Measurements from ENCODE around the gene CDKAL1. TPM values are rescaled to one million over a fixed set of nuclear protein-coding genes. Genes with fewer than 3 reads are reported as not detected.

CDKAL1 gene
- total and polyA plus RNA-seq, 9 of the 15 experiments (the other 6 are each of a cell fraction or from before 2014, with no cell fraction given): 11.2 to 36.3 (median 20.1) TPM

- TF ChIP-seq E2F3 (CRISPR knock-in tag; IDR thresholded peaks at IDR 0.05) (no peak), CREB1 (IDR thresholded peaks at IDR 0.05) (peak; percentile 55; the same call in 1 of the 2 replicates), CREB1 (CRISPR knock-in tag; IDR thresholded peaks at IDR 0.05) (no peak), CBX3 (IDR thresholded peaks at IDR 0.05; ENCODE audit: borderline replicate concordance in 1 of 2, low read length in 2 of 2) (peak in 1 of 2 experiments; percentile 84; a peak in 2 of 3 replicates), SMAD3 (CRISPR knock-in tag; conservative IDR thresholded peaks at IDR 0.05) (peak; percentile 51; the same call in 1 of the 2 replicates), ZNF764 (CRISPR knock-in tag; IDR thresholded peaks at IDR 0.05; ENCODE audit: low read depth) (no peak), ZNF197 (CRISPR knock-in tag; IDR thresholded peaks at IDR 0.05; ENCODE audit: low read depth) (0 out of 2 replicates have a peak, but pooled peaks have one; percentile 49), U2AF1 (optimal IDR thresholded peaks at IDR 0.05; ENCODE audit: low read depth, low read length) (no peak), CTBP1 (IDR thresholded peaks at IDR 0.05; ENCODE audit: borderline replicate concordance) (peak; percentile 76; the same call in 1 of the 2 replicates), ERF (CRISPR knock-in tag; IDR thresholded peaks at IDR 0.05) (no peak), BHLHE40 (IDR thresholded peaks at IDR 0.05; ENCODE audit: low read length) (peak; percentile 66; the same call in 1 of the 2 replicates), DMBX1 (CRISPR knock-in tag; IDR thresholded peaks at IDR 0.05; ENCODE audit: borderline replicate concordance) (peak; percentile 67; the same call in 1 of the 2 replicates), ELF2 (CRISPR knock-in tag; IDR thresholded peaks at IDR 0.05) (no peak), ETV1 (tag; conservative IDR thresholded peaks at IDR 0.05; ENCODE audit: low read depth) (no peak), KAT7 (CRISPR knock-in tag; IDR thresholded peaks at IDR 0.05; ENCODE audit: borderline replicate concordance) (no peak), ZNF184 (CRISPR knock-in tag; IDR thresholded peaks at IDR 0.05) (no peak), DLX4 (CRISPR knock-in tag; IDR thresholded peaks at IDR 0.05) (no peak), POLR2H (tag; IDR thresholded peaks at IDR 0.05; ENCODE audit: low read depth) (no peak), NCOA1 (IDR thresholded peaks at IDR 0.05; ENCODE audit: low read depth) (peak; percentile 82), SIN3A (IDR thresholded peaks at IDR 0.05; ENCODE audit: borderline replicate concordance in 2 of 2, control insufficient read depth in 1 of 2, low read depth in 2 of 2, low read length in 2 of 2) (no peak)
- TF ChIP-seq, protein P1, sequence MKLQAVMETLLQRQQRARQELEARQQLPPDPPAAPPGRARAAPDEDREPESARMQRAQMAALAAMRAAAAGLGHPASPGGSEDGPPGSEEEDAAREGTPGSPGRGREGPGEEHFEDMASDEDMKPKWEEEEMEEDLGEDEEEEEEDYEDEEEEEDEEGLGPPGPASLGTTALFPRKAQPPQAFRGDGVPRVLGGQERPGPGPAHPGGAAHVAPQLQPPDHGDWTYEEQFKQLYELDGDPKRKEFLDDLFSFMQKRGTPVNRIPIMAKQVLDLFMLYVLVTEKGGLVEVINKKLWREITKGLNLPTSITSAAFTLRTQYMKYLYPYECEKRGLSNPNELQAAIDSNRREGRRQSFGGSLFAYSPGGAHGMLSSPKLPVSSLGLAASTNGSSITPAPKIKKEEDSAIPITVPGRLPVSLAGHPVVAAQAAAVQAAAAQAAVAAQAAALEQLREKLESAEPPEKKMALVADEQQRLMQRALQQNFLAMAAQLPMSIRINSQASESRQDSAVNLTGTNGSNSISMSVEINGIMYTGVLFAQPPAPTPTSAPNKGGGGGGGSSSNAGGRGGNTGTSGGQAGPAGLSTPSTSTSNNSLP (IDR thresholded peaks at IDR 0.05; ENCODE audit: borderline replicate concordance, low read depth, low read length): peak; percentile 97
- TF ChIP-seq, protein P2, sequence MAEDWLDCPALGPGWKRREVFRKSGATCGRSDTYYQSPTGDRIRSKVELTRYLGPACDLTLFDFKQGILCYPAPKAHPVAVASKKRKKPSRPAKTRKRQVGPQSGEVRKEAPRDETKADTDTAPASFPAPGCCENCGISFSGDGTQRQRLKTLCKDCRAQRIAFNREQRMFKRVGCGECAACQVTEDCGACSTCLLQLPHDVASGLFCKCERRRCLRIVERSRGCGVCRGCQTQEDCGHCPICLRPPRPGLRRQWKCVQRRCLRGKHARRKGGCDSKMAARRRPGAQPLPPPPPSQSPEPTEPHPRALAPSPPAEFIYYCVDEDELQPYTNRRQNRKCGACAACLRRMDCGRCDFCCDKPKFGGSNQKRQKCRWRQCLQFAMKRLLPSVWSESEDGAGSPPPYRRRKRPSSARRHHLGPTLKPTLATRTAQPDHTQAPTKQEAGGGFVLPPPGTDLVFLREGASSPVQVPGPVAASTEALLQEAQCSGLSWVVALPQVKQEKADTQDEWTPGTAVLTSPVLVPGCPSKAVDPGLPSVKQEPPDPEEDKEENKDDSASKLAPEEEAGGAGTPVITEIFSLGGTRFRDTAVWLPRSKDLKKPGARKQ (CRISPR knock-in tag; IDR thresholded peaks at IDR 0.05): no peak
- TF ChIP-seq, protein P3, sequence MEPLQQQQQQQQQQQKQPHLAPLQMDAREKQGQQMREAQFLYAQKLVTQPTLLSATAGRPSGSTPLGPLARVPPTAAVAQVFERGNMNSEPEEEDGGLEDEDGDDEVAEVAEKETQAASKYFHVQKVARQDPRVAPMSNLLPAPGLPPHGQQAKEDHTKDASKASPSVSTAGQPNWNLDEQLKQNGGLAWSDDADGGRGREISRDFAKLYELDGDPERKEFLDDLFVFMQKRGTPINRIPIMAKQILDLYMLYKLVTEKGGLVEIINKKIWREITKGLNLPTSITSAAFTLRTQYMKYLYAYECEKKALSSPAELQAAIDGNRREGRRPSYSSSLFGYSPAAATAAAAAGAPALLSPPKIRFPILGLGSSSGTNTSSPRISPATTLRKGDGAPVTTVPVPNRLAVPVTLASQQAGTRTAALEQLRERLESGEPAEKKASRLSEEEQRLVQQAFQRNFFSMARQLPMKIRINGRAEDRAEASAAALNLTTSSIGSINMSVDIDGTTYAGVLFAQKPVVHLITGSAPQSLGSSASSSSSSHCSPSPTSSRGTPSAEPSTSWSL (CRISPR knock-in tag; IDR thresholded peaks at IDR 0.05; ENCODE audit: borderline replicate concordance): no peak
Observed at GRCh38 chr6:20846602-20847028, 312.4 kb downstream of the CDKAL1 start (continued).

Measured in K562 (cell line).